A549 (cell line): ENCODE data around the gene NR2C2.

Experiments used
- CEBPB ChIP-seq, 2 experiments: fragments of >200 bp in 1 of 2; sonication (Bioruptor Twin) in 1 of 2; formaldehyde crosslinking in 1 of 2; IDR thresholded peaks; 2 replicates each; pipeline ENCODE4 v1.6.1; 2012 to 2016
- CHD4 ChIP-seq: fragments of 200-600 bp; sonication (generic); IDR thresholded peaks from 2 replicates; pipeline ENCODE4 v1.6.1; 2016; ENCODE audit warnings: antibody characterized with exemption, mild to moderate bottlenecking, borderline replicate concordance
- CTCF ChIP-seq: fragments of >200 bp; sonication (Bioruptor Twin); formaldehyde crosslinking; IDR thresholded peaks from 3 replicates; pipeline ENCODE4 v1.5.1; 2016
- POLR2A ChIP-seq: IDR thresholded peaks from 2 replicates; pipeline ENCODE4 v1.6.1; 2012; ENCODE audit warnings: mild to moderate bottlenecking, low read length
- RCOR1 ChIP-seq: fragments of 150-350 bp; IDR thresholded peaks from 2 replicates; pipeline ENCODE4 v1.6.1; 2014; ENCODE audit warnings: antibody characterized with exemption, low read length, low read depth
- TF ChIP-seq, protein P1 (sequence below): IDR thresholded peaks from 2 replicates; pipeline ENCODE4 v1.6.1; 2012

GRCh38 chr3:14947886-14948608 lies 664 bp downstream of the NR2C2 start:
- TF ChIP-seq, protein P1, sequence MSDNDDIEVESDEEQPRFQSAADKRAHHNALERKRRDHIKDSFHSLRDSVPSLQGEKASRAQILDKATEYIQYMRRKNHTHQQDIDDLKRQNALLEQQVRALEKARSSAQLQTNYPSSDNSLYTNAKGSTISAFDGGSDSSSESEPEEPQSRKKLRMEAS = peak; percentile 19; the same call in 1 of the 2 replicates
- TF ChIP-seq RCOR1 (no peak), CTCF (no peak), CHD4 (no peak), POLR2A (peak; percentile 6), CEBPB (IDR thresholded peaks at IDR 0.05) (no peak)
